ENCODE data around the gene CYB5R2.

The CYB5R2 gene

GRCh38 chr11:7636350-7636749 is 37.0 kb downstream of the CYB5R2 start:
- no peak for DNase-seq

DNA sequence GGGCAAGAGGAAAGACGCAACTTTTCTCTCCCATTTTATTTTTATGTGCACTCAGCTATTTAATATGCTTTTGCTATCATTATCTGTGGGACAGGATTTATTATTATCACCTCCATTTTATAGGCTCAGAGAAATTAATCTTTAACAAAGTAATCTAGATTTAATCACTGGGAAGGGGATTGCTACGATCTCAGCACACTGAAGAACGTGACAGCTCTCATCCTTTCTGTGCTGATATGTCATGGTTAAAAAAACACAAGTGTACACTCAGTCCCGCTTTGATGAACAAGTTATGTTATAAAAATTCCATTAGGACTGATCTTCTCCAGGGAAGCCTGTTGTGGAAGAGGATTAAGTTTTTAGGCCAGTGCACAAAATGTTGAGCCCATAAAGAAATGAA is 37.6 kb downstream of the CYB5R2 start:
- no peak for DNase-seq

DNA sequence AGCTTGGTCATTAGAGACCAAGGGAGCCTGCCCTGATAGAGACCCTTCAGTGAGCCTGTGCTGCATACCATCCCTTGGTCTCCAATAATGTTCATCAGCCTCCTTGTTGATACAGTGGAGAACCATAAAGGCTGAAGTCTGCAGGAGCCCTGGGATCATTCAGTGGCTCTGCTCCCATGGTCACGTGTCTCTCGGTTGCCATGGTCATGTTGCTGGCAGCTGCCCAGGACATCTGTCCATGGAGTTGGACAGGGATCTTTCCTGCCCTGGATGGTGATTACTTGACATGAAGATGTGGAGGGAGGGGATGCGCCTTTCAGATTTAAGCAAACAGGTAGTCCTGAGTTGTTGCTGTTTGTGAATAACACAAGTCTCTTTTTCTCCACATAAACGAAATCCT is 38.2 kb downstream of the CYB5R2 start:
- DNase-seq = no peak

DNA sequence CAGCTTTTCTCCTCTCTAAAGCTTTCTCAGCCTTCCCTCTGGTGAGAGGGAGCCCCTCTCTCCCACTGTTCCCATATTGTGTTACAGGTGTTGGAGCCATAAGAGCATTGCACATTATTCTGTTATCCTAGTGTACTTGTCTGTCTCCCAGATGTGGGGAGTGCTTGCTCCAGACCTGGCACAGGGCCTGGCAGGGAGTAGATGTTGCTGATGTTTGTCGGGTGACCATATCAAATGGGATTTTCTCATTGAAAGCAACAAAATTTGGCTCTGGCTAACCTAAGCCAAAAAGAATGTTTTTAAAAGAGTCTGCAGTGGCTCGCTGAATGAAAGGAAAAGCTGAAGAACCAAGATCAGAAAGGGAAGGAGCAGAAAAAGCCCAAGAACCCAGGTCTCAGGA is 41.1 kb downstream of the CYB5R2 start:
- no peak for DNase-seq

- no peak for DNase-seq
Observed at GRCh38 chr11:7630002-7630401, 43.3 kb downstream of the CYB5R2 start.

GRCh38 chr11:7628660-7629059 is 44.6 kb downstream of the CYB5R2 start:
- no peak for DNase-seq

DNA sequence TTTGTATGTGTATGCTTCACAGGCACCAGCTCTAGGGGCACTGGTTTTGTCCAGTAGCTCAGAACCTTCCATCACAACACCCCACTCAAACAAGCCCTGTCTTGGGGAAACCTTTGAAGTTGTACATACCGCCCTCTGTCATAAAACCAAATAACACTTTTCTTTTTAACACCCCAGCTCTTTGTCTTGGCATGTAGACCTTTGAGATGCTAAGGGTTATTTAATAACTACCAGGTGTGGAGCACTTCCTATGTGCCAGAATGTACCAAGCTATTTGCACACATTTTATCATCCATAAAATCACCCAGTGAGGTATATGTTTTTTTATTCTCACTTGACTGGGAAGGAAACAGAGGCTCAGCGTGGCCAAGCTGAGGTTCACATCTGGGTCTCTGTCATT is 50.6 kb downstream of the CYB5R2 start:
- DNase-seq = no peak

GRCh38 chr11:7621554-7621953 is 51.7 kb downstream of the CYB5R2 start:
- no peak for DNase-seq

GRCh38 chr11:7621090-7621489 is 52.2 kb downstream of the CYB5R2 start:
- DNase-seq = no peak

- DNase-seq = no peak
Observed at GRCh38 chr11:7619322-7619721, 54.0 kb downstream of the CYB5R2 start.

DNA sequence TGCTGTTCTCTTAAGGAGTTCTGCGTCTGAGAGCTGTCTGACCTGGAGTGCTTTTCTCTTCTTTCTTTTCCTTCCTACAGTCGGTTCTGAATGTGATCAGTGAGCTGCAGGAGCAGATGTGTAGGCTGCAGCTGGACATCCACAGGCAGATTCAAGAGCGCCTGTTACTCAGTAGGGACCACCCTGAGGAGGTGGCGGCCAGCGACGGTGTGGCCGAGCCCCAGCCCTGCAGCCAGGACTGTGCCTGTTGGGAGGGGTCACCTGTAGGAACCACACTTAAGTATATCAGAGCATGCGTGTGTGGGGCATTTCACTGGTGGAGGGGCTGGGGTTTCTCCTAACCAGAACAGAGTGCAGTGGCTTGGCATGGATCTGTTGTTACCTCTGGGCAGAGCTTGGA is 56.3 kb downstream of the CYB5R2 start:
- DNase-seq = no peak

Data from hematopoietic multipotent progenitor cell treated with erythropoietin and hydrocortisone succinate and interleukin-3 and kit ligand, for 4 days (in vitro differentiated cells).